Keratinocyte (primary cell): ENCODE results near the gene KANTR. TPM values are rescaled to one million over a fixed set of nuclear protein-coding genes. Genes with fewer than 3 reads are reported as not detected.

ENCODE experiments used
- DNase-seq: peaks from one replicate; pipeline ENCODE4 v3.0.0-alpha.2; 2011; ENCODE audit warnings: low read depth, missing footprints, low spot score
- FAIRE-seq: peaks from 2 replicates; lab custom pipeline; 2011; peaks lifted over from hg19 to GRCh38; lab: Jason Lieb, UNC
- H2AFZ ChIP-seq: 2 replicates; pipeline ENCODE4 v1.6.0; 2012; ENCODE audit warnings: low read length, control low read depth, inconsistent platforms; ENCODE audit not compliant: control insufficient read depth
- H3K27ac ChIP-seq: 2 replicates; pipeline ENCODE4 v1.5.1; 2011; ENCODE audit warnings: low read length; ENCODE audit not compliant: control insufficient read depth, insufficient read depth
- H3K27me3 ChIP-seq: 3 replicates; pipeline ENCODE4 v1.6.0; 2011; ENCODE audit warnings: low read length; ENCODE audit not compliant: control insufficient read depth, insufficient read depth; ENCODE audit errors: extremely low read depth
- H3K36me3 ChIP-seq, 2 experiments: 2 replicates in 1 of 2; 3 replicates in 1 of 2; pipeline ENCODE4 v1.5.1; 2011; ENCODE audit warnings: low read length in 2 of 2, mild to moderate bottlenecking in 1 of 2; ENCODE audit not compliant: control insufficient read depth in 2 of 2, insufficient read depth in 2 of 2; ENCODE audit errors: extremely low read depth in 1 of 2
- H3K4me1 ChIP-seq: 3 replicates; pipeline ENCODE4 v1.5.1; 2011; ENCODE audit warnings: low read length; ENCODE audit not compliant: control insufficient read depth, insufficient read depth; ENCODE audit errors: extremely low read depth
- H3K4me2 ChIP-seq: 3 replicates; pipeline ENCODE4 v1.6.0; 2011; ENCODE audit warnings: low read depth, low read length; ENCODE audit not compliant: control insufficient read depth, insufficient read depth; ENCODE audit errors: extremely low read depth
- H3K4me3 ChIP-seq, 3 experiments: fragments of 200-600 bp in 1 of 3; sonication (generic) in 1 of 3; 2 replicates in 2 of 3; 3 replicates in 1 of 3; pipeline ENCODE4 v1.5.1; 2011 to 2016; ENCODE audit warnings: low read length in 3 of 3, mild to moderate bottlenecking in 3 of 3, control low read depth in 2 of 3, inconsistent platforms in 1 of 3, low read depth in 1 of 3, mixed read lengths in 1 of 3, mixed run types in 1 of 3, moderate library complexity in 1 of 3; ENCODE audit not compliant: control insufficient read depth in 2 of 3, insufficient read depth in 2 of 3; ENCODE audit errors: extremely low read depth in 1 of 3
- H3K79me2 ChIP-seq: 2 replicates; pipeline ENCODE4 v1.6.0; 2012; ENCODE audit warnings: low read length; ENCODE audit not compliant: control insufficient read depth, insufficient read depth
- H3K9ac ChIP-seq: 3 replicates; pipeline ENCODE4 v1.6.0; 2011; ENCODE audit warnings: low read length; ENCODE audit not compliant: control insufficient read depth, insufficient read depth; ENCODE audit errors: extremely low read depth
- H3K9me1 ChIP-seq: 3 replicates; pipeline ENCODE4 v1.6.0; 2011; ENCODE audit warnings: low read length; ENCODE audit not compliant: control insufficient read depth, insufficient read depth; ENCODE audit errors: extremely low read depth
- H3K9me3 ChIP-seq: 2 replicates; pipeline ENCODE4 v1.5.1; 2012; ENCODE audit warnings: low read depth, low read length; ENCODE audit not compliant: control insufficient read depth
- H4K20me1 ChIP-seq: 3 replicates; pipeline ENCODE4 v1.6.0; 2011; ENCODE audit warnings: low read length; ENCODE audit not compliant: control insufficient read depth, insufficient read depth; ENCODE audit errors: extremely low read depth
- EZH2 ChIP-seq: IDR thresholded peaks from one replicate; pipeline ENCODE4 v1.6.1; 2012; ENCODE audit warnings: inconsistent platforms, mild to moderate bottlenecking, low read length, moderate library complexity
- dilution Hi-C: fragments of 300-500 bp; cut with MboI; formaldehyde crosslinking; loops from one replicate; pipeline ENCODE4 v1.7.0; 2020; ENCODE audit warnings: low sequenced_read_pairs; ENCODE audit not compliant: extremely low pct_ligation_motif_present
- polyA plus RNA-seq, 5 experiments: library from polyadenylated mRNA; depleted of rRNA in 3 of 5; stranded (reverse) in 3 of 5; stranded (forward) in 1 of 5; unstranded in 1 of 5; fragments of >200 nt; gene quantifications; 1 replicate in 1 of 5; 2 replicates in 3 of 5; 3 replicates in 1 of 5; pipeline versions ENCODE4 v1.2.1 to v1.2.3, GENCODE V29; 2011 to 2012; ENCODE audit warnings: missing spikeins in 2 of 5, low read depth in 1 of 5, low replicate concordance in 1 of 5
- TF ChIP-seq, protein P1 (sequence below), 3 experiments: IDR thresholded peaks in 1 of 3; conservative IDR thresholded peaks in 1 of 3; optimal IDR thresholded peaks in 1 of 3; 2 replicates in 2 of 3; 3 replicates in 1 of 3; pipeline versions ENCODE3 to v1.5.1; 2011; ENCODE audit warnings: low read length in 3 of 3, mild to moderate bottlenecking in 3 of 3, moderate library complexity in 2 of 3, control low read depth in 1 of 3, inconsistent platforms in 1 of 3; ENCODE audit not compliant: insufficient read depth in 2 of 3; ENCODE audit errors: extremely low read depth in 1 of 3

Gene KANTR
- polyA plus RNA-seq, 1 donor (not counting 4 experiments of a cell fraction or from before 2014, with no cell fraction given) = 3.8 TPM

DNA sequence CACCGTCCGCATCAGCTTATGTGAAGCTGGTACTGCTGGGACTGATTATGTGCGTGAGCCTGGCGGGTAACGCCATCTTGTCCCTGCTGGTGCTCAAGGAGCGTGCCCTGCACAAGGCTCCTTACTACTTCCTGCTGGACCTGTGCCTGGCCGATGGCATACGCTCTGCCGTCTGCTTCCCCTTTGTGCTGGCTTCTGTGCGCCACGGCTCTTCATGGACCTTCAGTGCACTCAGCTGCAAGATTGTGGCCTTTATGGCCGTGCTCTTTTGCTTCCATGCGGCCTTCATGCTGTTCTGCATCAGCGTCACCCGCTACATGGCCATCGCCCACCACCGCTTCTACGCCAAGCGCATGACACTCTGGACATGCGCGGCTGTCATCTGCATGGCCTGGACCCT lies 17.3 kb upstream of the KANTR start:
- Histone ChIP-seq H3K9ac (no peak overlapping the region), H3K36me3 (no peaks in the 10 kb centered on the region), H3K79me2 (no peaks in the 10 kb centered on the region), H3K9me3 (no peaks in the 10 kb centered on the region), H3K27me3 (no peaks in the 10 kb centered on the region), H3K4me2 (no peak overlapping the region), H3K27ac (no peak overlapping the region), H3K4me3 (no peak overlapping the region), H3K9me1 (no peaks in the 10 kb centered on the region), H2AFZ (no peak overlapping the region), H4K20me1 (no peaks in the 10 kb centered on the region), H3K4me1 (no peaks in the 10 kb centered on the region)
- DNase-seq (no peak), FAIRE-seq (no peak)
- TF ChIP-seq, protein P1, sequence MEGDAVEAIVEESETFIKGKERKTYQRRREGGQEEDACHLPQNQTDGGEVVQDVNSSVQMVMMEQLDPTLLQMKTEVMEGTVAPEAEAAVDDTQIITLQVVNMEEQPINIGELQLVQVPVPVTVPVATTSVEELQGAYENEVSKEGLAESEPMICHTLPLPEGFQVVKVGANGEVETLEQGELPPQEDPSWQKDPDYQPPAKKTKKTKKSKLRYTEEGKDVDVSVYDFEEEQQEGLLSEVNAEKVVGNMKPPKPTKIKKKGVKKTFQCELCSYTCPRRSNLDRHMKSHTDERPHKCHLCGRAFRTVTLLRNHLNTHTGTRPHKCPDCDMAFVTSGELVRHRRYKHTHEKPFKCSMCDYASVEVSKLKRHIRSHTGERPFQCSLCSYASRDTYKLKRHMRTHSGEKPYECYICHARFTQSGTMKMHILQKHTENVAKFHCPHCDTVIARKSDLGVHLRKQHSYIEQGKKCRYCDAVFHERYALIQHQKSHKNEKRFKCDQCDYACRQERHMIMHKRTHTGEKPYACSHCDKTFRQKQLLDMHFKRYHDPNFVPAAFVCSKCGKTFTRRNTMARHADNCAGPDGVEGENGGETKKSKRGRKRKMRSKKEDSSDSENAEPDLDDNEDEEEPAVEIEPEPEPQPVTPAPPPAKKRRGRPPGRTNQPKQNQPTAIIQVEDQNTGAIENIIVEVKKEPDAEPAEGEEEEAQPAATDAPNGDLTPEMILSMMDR (optimal IDR thresholded peaks at IDR 0.05 in 1 of 3, IDR thresholded peaks at IDR 0.05 in 1 of 3, conservative IDR thresholded peaks at IDR 0.05 in 1 of 3; ENCODE audit: extremely low read depth in 1 of 3, insufficient read depth in 2 of 3, low read length in 3 of 3) = no peak
- no peak for TF ChIP-seq EZH2
- dilution Hi-C loops = no loop called here

DNA sequence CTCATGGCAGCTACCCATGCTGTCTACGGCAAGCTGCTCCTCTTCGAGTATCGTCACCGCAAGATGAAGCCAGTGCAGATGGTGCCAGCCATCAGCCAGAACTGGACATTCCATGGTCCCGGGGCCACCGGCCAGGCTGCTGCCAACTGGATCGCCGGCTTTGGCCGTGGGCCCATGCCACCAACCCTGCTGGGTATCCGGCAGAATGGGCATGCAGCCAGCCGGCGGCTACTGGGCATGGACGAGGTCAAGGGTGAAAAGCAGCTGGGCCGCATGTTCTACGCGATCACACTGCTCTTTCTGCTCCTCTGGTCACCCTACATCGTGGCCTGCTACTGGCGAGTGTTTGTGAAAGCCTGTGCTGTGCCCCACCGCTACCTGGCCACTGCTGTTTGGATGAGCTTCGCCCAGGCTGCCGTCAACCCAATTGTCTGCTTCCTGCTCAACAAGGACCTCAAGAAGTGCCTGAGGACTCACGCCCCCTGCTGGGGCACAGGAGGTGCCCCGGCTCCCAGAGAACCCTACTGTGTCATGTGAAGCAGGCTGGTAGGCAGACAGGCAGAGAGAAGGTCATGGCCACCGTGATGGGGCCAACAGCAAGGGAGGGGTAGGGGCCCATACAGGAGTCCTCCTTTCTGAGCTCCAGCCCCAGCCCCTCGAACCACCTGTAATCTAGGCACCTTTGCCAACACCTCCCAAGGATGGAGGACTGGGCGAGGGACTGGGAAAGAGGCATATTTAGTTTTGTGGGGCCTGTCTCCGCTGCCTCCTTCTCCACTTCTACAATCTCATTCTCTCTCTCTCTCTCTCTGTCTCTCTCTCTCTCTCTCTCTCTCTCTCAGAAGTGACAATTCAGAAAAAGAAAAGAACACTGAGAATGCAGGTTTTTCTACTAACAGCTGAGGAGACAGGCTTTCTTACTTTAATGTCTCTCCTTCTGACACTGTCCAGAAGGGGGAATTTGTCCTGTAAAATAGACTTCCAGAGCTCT lies 16.4 kb upstream of the KANTR start:
- FAIRE-seq = no peak
- Histone ChIP-seq H3K36me3 (no peaks in the 10 kb centered on the region), H3K27ac (no peak overlapping the region), H3K4me3 (no peak overlapping the region), H3K79me2 (no peaks in the 10 kb centered on the region), H3K4me2 (no peak overlapping the region), H3K9me1 (no peaks in the 10 kb centered on the region), H2AFZ (no peak overlapping the region), H3K27me3 (no peaks in the 10 kb centered on the region), H3K4me1 (no peaks in the 10 kb centered on the region), H3K9me3 (no peaks in the 10 kb centered on the region), H4K20me1 (no peaks in the 10 kb centered on the region), H3K9ac (no peak overlapping the region)
- dilution Hi-C loops = no loop called here
- TF ChIP-seq, protein P1 (optimal IDR thresholded peaks at IDR 0.05 in 1 of 3, IDR thresholded peaks at IDR 0.05 in 1 of 3, conservative IDR thresholded peaks at IDR 0.05 in 1 of 3; ENCODE audit: extremely low read depth in 1 of 3, insufficient read depth in 2 of 3, low read length in 3 of 3) = peak in 1 of 3 experiments; percentile 5
- no peak for TF ChIP-seq EZH2
- no peak for DNase-seq
